HAP-1 (cell line): ENCODE results near the gene TWSG1.

Experiments
- DNase-seq, 2 experiments: peaks; one replicate each; pipeline ENCODE4 v3.0.0-alpha.2; 2016 to 2020; ENCODE audit warnings: low spot score in 2 of 2
- H3K27me3 ChIP-seq: fragments of 250-450 bp; sonication (Bioruptor Pico); 2 replicates; pipeline ENCODE4 v1.5.1; 2020; ENCODE audit warnings: low read depth, mild to moderate bottlenecking, moderate library complexity
- H3K36me3 ChIP-seq: fragments of 250-450 bp; sonication (Bioruptor Pico); replicated peaks from 2 replicates; pipeline ENCODE4 v1.5.1; 2020; ENCODE audit warnings: mild to moderate bottlenecking
- H3K4me1 ChIP-seq: fragments of 250-450 bp; sonication (Bioruptor Pico); 2 replicates; pipeline ENCODE4 v1.5.1; 2020; ENCODE audit warnings: mild to moderate bottlenecking
- H3K4me3 ChIP-seq: fragments of 250-450 bp; sonication (Bioruptor Pico); 2 replicates; pipeline ENCODE4 v1.5.1; 2020; ENCODE audit warnings: mild to moderate bottlenecking, moderate library complexity
- H3K9me3 ChIP-seq: fragments of 250-450 bp; sonication (Bioruptor Pico); 2 replicates; pipeline ENCODE4 v1.5.1; 2020; ENCODE audit warnings: mild to moderate bottlenecking, moderate library complexity
- in situ Hi-C: fragments of 300-500 bp; cut with MboI; formaldehyde crosslinking; loops from 3 replicates; pipeline ENCODE4 v1.14.3; 2020; ENCODE audit warnings: low sequenced_read_pairs, inconsistent platforms, mixed read lengths

The TWSG1 gene

DNA sequence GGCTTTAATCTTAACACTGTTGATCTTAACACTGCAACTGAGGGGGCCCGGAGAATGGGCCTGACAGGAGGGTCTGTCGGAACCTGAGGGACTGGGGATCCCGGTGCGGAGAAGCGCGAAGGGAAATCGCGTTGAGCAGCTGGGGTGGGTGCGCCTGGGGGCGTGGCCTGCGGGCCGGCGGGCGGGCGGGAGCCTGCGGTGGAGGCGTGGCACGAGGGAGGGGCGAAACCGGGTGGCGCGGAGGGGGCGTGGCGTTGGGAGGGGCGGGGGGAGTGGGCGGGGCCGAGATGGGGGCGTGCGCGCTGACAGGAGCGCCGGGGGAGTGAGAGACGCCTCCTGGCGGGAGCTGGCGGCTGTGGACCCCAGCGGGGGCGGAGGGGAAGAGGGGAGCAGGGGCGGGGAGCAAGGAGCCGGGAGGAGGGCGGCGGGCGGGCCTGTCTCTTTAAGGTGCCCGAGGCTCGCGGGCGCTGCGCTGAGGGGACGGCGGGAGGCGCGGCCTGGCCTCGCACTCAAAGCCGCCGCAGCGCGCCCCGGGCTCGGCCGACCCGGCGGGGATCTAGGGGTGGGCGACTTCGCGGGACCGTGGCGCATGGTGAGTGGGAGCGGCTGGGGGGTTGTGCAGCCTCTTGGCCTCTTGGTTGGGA, at the start of gene TWSG1:
TSS of gene TWSG1 (plus strand) at position 445 of the 644 bp plus-strand sequence. CDS start 2,457 bp downstream, outside the sequence.
- Histone ChIP-seq H3K9me3 (no peaks in the 10 kb centered on the region), H3K4me3 (peak within 1 kb of the TSS; percentile 56), H3K27me3 (no peaks in the 10 kb centered on the region), H3K36me3 (peaks cover 12% of the 10 kb centered on the region), H3K4me1 (no peaks in the 10 kb centered on the region)
- in situ Hi-C loops = loop anchor here (10.0 kb wide), 1 partner anchor 140 kb away; the partner anchor contains the start of gene RALBP1
- peak; percentile 93 to 98 for DNase-seq

DNA sequence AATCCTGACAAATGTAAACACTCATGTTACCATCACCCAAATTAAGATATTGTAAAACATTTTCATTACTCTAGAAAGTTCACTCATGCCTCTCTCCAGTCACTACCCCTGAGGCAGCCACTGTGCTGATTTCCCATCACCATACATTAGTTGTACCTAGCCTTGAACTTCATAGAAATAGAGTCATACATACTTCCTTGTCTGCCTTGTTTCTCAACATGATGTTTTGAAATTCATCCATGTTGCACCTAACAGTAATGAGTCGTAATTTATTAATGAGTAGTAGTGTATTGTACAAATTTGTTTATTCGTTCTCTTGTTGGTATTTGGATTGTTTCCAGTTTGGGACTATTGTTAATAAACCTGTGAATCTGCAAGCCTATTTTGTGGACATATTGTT, 49.0 kb upstream of the TWSG1 start:
- no peaks in the 10 kb centered on the region for H3K9me3 ChIP-seq
- no peak overlapping the region for H3K4me3 ChIP-seq
- no peaks in the 10 kb centered on the region for H3K27me3 ChIP-seq
- peaks cover 8% of the 10 kb centered on the region for H3K4me1 ChIP-seq
- no peaks in the 10 kb centered on the region; the same call in 1 of the 2 replicates for H3K36me3 ChIP-seq
- in situ Hi-C loops = no loop called here
- DNase-seq = no peak

DNA sequence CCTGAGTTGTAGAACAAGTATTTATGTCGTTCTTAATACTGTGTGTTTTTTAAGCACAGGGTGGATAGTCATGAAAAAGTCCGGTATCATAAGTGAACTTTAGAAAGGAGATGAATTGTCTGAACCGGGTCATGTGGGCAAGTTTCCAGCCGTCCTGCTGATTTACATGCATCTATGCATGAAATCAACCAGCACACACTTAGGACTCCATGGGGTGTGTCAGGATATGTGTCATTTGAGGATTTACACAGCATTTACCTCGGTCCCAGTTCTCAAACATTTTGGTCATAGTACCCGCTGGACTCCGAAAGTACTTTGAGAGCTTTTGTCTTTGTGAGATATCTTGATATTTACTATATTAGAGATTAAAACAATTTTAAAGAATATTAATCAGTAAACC, 47.5 kb upstream of the TWSG1 start:
- in situ Hi-C loops = no loop called here
- no peaks in the 10 kb centered on the region for H3K9me3 ChIP-seq
- peaks cover 8% of the 10 kb centered on the region for H3K4me1 ChIP-seq
- peak in 1 of 2 experiments; percentile 15 for DNase-seq
- no peaks in the 10 kb centered on the region for H3K27me3 ChIP-seq
- H3K4me3 ChIP-seq = no peak overlapping the region
- no peaks in the 10 kb centered on the region for H3K36me3 ChIP-seq

DNA sequence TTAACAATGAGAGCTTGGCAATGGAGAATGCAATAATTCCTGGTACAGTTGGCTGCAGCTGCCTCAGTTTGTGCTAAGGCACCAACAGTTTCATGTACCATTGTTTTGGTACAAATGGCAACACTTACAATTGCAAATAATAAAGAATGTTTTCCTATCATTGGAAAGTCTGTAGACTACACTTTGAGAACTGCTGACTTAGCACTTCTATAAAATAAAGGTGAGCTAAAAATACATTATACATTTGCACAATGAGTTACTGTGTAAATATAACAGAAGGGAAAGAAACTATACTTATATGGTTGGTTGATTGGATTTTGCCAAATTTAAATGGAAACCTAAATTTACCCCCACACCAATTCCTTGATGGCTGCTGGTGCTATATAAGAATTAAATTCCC, 44.9 kb upstream of the TWSG1 start:
- H3K9me3 ChIP-seq = 0 out of 2 replicates have a peak, but pooled peaks cover 4% of the 10 kb centered on the region
- no peaks in the 10 kb centered on the region for H3K36me3 ChIP-seq
- in situ Hi-C loops = no loop called here
- H3K4me1 ChIP-seq = peaks cover 8% of the 10 kb centered on the region
- H3K27me3 ChIP-seq = no peaks in the 10 kb centered on the region
- DNase-seq = no peak
- H3K4me3 ChIP-seq = no peak overlapping the region

DNA sequence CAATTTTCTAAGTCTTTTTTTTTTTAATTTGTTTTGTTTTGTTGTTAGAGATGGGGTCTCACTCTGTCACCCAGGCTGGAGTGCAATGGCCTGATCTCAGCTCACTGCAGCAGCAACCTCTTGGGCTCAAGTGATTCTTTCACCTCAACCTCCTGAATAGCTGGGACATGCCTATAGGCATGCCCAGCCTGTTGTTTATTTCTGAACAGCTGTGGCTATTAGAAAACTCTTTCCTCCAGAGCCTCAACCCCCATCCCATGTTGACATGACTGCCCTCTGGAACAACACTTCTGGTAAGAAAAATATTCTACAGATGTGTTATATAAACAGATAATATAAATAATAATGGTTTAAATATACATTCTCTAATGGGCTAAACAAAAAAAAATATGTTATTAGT, 44.4 kb upstream of the TWSG1 start:
- Histone ChIP-seq H3K27me3 (no peaks in the 10 kb centered on the region), H3K9me3 (0 out of 2 replicates have a peak, but pooled peaks cover 4% of the 10 kb centered on the region), H3K36me3 (no peaks in the 10 kb centered on the region), H3K4me1 (peaks cover 8% of the 10 kb centered on the region), H3K4me3 (no peak overlapping the region)
- in situ Hi-C loops = no loop called here
- no peak for DNase-seq

DNA sequence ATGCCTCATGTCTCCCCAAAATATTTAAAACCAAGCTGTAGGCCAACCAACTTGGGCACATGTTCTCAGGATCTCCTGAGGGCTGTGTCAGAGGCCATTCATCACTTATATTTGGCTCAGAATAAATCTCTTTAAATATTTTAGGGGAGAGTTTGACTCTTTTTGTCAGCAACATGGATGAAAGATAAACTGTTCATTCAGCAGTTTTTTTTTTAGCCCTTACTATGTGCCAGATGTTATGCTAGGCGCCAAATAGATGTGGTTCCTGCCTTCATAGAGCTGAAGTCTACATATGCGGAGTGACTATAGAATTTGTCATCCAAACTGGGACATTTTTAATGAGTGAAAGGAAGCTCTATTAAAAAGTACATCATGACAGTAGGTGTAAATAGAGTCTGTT, 42.5 kb upstream of the TWSG1 start:
- H3K36me3 ChIP-seq = no peaks in the 10 kb centered on the region
- H3K4me3 ChIP-seq = no peak overlapping the region
- H3K9me3 ChIP-seq = peaks cover 4% of the 10 kb centered on the region; the same call in 1 of the 2 replicates
- H3K4me1 ChIP-seq = no peaks in the 10 kb centered on the region
- DNase-seq = no peak
- in situ Hi-C loops = no loop called here
- H3K27me3 ChIP-seq = no peaks in the 10 kb centered on the region

DNA sequence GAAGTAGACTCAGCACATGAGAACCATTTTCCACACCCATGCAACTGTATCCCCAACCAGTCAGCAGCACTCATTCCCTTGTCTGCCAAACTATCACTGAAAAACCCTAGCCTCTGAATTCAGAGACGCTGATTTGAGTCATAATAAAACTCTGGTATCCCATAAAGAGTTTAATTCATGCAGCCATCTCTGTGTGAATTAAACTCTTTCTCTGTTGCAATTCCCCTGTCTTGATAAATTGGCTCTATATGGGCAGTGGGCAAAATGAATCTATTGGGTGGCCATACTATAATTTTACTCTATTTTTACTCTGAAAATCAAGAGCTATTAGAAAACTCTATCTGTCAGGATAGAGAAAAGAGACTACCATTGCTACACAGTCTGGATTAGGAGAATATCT, 40.6 kb upstream of the TWSG1 start:
- Histone ChIP-seq H3K36me3 (no peaks in the 10 kb centered on the region), H3K9me3 (peaks cover 4% of the 10 kb centered on the region; the same call in 1 of the 2 replicates), H3K4me3 (no peak overlapping the region), H3K27me3 (no peaks in the 10 kb centered on the region), H3K4me1 (no peaks in the 10 kb centered on the region)
- in situ Hi-C loops = no loop called here
- DNase-seq = no peak

DNA sequence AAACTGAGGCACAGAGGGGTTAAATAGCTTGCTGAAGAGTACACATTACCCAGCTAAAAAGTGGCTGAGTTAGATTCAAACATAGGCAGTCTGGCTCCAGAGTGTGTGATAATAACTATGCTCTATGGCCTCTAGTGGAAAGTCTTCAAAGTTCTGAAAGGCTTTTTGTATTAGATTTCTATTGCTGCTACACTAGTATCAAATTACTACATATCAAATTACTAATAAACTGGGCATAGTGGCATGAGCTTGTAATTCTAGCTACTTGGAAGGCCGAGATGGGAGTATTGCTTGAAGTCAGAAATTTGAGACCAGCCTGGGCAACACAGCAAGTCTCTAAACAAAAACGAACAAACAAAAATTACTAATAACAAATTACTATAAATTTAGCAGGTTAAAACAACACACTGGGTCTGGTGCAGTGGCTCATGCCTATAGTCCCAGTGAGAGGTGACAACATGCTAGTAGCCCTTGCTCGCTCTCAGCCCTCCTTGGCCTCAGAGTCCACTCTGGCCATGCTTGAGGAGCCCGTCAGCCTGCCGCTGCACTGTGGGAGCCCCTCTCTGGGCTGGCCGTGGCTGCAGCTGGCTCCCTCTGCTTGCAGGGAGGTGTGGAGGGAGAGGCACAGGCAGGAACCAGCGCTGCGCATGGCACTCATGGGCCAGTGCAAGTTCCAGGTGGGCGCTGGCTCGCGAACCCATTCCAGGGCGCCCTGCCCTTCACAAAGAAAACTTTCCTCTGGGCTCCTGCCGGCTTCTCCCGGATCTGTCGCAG, 38.2 kb upstream of the TWSG1 start:
- Histone ChIP-seq H3K4me3 (no peak overlapping the region), H3K36me3 (no peaks in the 10 kb centered on the region), H3K27me3 (no peaks in the 10 kb centered on the region), H3K9me3 (peaks cover 4% of the 10 kb centered on the region; the same call in 1 of the 2 replicates), H3K4me1 (no peaks in the 10 kb centered on the region)
- DNase-seq = no peak
- in situ Hi-C loops = no loop called here

DNA sequence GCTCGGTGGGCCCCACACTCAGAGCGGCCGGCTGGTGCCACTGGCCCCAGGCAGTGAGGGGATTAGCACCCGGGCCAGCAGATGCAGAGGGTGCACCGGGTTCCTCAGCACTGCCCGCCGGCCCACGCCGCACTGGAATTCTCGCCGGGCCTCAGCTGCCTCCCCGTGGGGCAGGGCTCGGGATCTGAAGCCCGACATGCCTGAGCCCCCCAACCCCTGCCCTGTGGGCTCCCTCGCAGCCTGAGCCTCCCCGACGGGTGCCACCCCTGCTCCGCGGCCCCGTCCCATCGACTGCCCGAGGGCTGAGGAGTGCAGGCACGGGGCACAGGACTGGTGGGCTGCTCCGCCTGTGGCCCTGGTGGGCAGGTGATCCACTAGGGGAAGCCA, 37.6 kb upstream of the TWSG1 start:
- Histone ChIP-seq H3K9me3 (peaks cover 4% of the 10 kb centered on the region; the same call in 1 of the 2 replicates), H3K27me3 (no peaks in the 10 kb centered on the region), H3K4me3 (no peak overlapping the region), H3K4me1 (no peaks in the 10 kb centered on the region), H3K36me3 (no peaks in the 10 kb centered on the region)
- DNase-seq = no peak
- in situ Hi-C loops = no loop called here

DNA sequence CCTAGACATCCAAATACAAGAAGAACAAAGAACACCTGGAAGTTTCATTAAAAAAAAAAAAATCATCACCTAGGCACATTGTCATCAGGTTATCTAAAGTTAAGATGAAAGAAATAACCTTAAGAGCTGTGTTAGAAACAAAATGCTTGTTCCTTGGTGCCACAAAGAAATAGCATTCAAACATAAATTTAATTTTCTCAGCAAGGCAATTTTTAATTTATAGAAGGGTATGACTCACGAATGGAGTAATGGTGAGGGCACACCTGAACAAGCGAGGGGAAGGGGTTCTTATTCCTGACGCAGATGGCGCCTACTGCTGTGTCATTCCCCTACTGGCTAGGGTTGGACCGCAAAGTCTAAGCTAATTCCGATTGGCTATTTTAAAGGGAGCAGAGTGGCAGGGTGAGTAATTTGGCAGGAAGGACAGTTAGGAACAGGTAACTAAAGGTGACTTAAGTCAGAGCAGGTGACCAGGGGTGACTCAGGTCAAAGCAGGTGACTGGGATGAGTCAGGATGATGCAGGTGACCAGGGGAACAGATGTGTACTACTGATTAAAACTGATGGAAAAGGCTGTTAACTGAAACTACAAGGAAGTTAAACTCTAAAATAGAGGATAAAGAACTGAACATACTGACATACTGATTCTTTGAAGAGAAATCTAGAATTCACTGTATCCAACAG, 30.0 kb upstream of the TWSG1 start:
- H3K4me1 ChIP-seq = no peaks in the 10 kb centered on the region
- in situ Hi-C loops = no loop called here
- no peak for DNase-seq
- H3K36me3 ChIP-seq = no peaks in the 10 kb centered on the region
- H3K9me3 ChIP-seq = peaks cover 2% of the 10 kb centered on the region; the same call in 1 of the 2 replicates
- no peak overlapping the region for H3K4me3 ChIP-seq
- no peaks in the 10 kb centered on the region for H3K27me3 ChIP-seq

DNA sequence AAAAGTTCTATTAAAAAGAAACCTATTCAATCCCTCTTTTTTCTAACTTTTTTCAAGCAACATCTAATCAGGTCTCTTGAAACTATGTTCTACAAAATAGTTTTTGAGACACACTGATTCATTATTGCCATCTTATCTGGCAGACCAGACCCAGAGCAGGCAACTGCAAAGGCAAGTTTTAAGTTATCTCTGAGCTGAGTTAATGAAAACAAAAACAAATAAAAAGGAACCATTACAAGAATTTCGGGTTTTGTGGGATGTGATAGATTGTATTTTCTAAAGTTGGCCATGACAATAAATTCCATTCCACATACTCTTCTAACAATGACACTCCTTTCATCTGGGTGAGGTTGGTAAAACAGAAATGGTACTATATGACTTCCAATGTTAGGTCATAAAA, 15.2 kb upstream of the TWSG1 start:
- no peak for DNase-seq
- H3K27me3 ChIP-seq = no peaks in the 10 kb centered on the region
- H3K4me1 ChIP-seq = no peaks in the 10 kb centered on the region
- no peaks in the 10 kb centered on the region for H3K36me3 ChIP-seq
- in situ Hi-C loops = no loop called here
- no peak overlapping the region for H3K4me3 ChIP-seq
- no peaks in the 10 kb centered on the region for H3K9me3 ChIP-seq

DNA sequence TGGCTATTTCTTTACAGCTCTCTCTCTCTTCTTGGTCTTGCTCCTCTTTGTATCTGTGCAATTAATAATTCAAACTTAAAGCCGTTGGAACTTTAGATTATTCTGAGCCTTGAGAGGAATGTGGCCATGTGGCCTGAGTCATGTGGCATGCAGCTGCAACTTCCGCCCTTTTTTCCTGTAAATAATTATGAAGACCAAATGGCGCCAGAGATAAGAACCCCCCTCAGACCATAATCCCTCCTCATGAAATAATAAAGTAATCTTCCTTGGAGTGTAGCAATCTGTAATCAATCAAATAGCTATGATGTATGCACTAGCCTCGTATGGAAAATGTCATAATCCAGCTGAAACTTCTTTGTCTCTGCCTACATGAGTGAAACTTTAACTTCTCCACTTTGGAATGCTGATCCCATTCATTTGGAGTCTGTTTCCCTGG, 13.5 kb upstream of the TWSG1 start:
- no peak for DNase-seq
- H3K27me3 ChIP-seq = no peaks in the 10 kb centered on the region
- in situ Hi-C loops = no loop called here

DNA sequence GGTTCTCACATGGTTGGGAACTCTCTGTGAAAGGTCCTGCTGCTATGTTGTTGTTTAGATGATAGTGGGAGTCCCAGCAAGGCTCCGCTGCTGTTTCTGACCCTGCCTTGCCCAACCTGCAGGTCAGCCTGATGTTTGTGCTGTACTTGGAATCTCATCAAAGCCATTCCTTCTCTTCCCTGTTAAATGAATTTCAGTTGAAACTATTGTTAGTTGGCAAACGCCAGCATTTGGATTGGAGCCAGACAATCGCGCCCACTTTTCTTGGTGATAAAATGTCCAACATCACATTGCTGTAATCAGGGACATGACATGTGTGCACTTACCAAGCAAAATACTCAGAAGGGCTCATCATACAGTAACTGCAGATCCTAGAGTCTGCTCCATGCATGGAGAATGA, 12.8 kb upstream of the TWSG1 start:
- Histone ChIP-seq H3K9me3 (no peaks in the 10 kb centered on the region), H3K4me1 (no peaks in the 10 kb centered on the region), H3K4me3 (no peak overlapping the region), H3K36me3 (no peaks in the 10 kb centered on the region), H3K27me3 (no peaks in the 10 kb centered on the region)
- in situ Hi-C loops = no loop called here
- DNase-seq = no peak

More for the DNA sequence above, 13.5 kb upstream of the TWSG1 start:
- Histone ChIP-seq H3K9me3 (no peaks in the 10 kb centered on the region), H3K36me3 (no peaks in the 10 kb centered on the region), H3K4me3 (no peak overlapping the region), H3K4me1 (no peaks in the 10 kb centered on the region)

DNA sequence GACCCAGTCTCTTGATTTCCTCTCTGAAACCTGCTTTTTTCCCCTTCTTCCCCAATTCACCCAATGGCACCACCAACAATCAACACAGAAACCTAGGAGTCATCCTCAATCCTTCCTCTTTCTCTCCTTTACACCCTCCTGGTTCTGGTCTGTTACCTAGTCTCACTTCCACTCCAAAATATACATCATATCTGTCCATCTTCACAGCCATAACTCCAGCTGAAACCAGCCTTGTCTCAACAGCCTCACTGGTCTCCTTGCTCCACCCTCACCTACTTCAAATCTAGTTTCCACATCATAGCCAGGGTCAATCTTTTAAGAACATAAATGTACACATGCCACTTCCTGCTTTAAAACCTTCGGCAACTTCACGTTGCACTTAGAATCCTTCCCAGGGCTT, 11.8 kb upstream of the TWSG1 start:
- in situ Hi-C loops = no loop called here
- H3K4me3 ChIP-seq = no peak overlapping the region
- H3K9me3 ChIP-seq = peaks cover 2% of the 10 kb centered on the region; the same call in 1 of the 2 replicates
- no peaks in the 10 kb centered on the region for H3K4me1 ChIP-seq
- no peaks in the 10 kb centered on the region for H3K27me3 ChIP-seq
- no peak for DNase-seq
- H3K36me3 ChIP-seq = no peaks in the 10 kb centered on the region
